Breast epithelium (tissue), 3 donors: ENCODE results near the gene CDH13.

ENCODE experiments used
- CTCF ChIP-seq, 3 donors: fragments of 450-650 bp; IDR thresholded peaks; one replicate each; pipeline ENCODE4 v1.5.1; 2016 to 2017; ENCODE audit warnings: antibody characterized with exemption in 3 of 3, mild to moderate bottlenecking in 3 of 3, moderate library complexity in 3 of 3
- POLR2A ChIP-seq: fragments of 450-650 bp; IDR thresholded peaks from one replicate; pipeline ENCODE4 v1.6.1; 2016; ENCODE audit warnings: antibody characterized with exemption, mild to moderate bottlenecking, moderate library complexity
- POLR2AphosphoS5 ChIP-seq, 3 donors: sonication (generic); formaldehyde crosslinking; IDR thresholded peaks; one replicate each; pipeline ENCODE4 v1.6.1; 2017; ENCODE audit warnings: antibody characterized with exemption in 3 of 3

GRCh38 chr16:82999711-83000110 is 372.9 kb downstream of the CDH13 start:
- TF ChIP-seq POLR2AphosphoS5 (IDR thresholded peaks at IDR 0.05) (no peak), CTCF (IDR thresholded peaks at IDR 0.05) (no peak), POLR2A (no peak)
